Measurements from ENCODE around the gene NR2C2.

The NR2C2 gene

DNA sequence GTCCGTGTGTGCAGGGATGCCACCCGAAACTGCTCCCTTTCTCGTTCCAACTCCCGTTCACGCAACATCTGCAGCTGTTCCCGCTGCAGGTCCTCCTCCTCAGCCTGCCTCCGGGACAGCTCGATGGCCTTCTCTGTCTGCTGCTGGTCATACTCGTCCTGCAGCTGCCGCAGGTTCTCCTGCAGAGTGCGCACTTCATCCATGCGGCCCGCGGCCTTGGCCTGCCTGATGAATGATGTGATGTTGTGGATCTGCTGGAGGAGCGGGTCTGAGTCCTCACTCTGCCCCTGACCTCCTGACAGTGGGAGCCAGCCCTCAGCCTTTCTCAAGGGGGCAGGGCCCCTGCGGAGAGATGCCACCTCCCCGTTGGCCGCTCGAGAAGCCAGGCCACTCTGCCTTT lies 127.1 kb downstream of the NR2C2 start:
- DNase-seq (ENCODE audit: low read depth): no peak
- TF ChIP-seq CTCF (IDR thresholded peaks at IDR 0.05; ENCODE audit: low read depth, low read length) (no peak), POLR2A (IDR thresholded peaks at IDR 0.05; ENCODE audit: extremely low read depth, insufficient read length) (no peak)
- no peak overlapping the region for H3K4me3 ChIP-seq (ENCODE audit: low read depth, low read length)

DNA sequence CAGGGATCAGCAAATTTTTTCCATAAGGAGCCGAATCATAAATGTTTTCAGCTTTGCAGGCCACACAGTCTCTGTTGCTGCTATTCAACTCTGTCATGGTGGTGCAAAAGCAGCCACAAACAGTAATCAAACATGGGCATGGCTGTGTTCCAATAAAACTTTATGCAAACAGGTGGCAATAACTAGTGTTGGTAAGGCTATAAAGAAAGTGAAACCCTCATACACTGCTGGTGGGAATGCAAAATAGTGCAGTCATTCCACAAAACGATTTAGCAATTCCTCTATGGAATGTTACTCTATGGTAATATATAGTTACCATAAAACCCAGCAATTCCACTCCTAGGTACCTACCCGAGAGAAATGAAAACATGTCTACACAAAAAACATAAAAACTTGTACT lies 131.7 kb downstream of the NR2C2 start:
- TF ChIP-seq POLR2A (IDR thresholded peaks at IDR 0.05; ENCODE audit: extremely low read depth, insufficient read length) (no peak), CTCF (IDR thresholded peaks at IDR 0.05; ENCODE audit: low read depth, low read length) (no peak), MYC (IDR thresholded peaks at IDR 0.05; ENCODE audit: low read depth, low read length) (no peak)
- TF ChIP-seq, protein P1, sequence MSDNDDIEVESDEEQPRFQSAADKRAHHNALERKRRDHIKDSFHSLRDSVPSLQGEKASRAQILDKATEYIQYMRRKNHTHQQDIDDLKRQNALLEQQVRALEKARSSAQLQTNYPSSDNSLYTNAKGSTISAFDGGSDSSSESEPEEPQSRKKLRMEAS (IDR thresholded peaks at IDR 0.05; ENCODE audit: low read depth, low read length): no peak
- no peak for DNase-seq (ENCODE audit: low read depth)
- H3K4me3 ChIP-seq (ENCODE audit: low read depth, low read length): no peak overlapping the region

DNA sequence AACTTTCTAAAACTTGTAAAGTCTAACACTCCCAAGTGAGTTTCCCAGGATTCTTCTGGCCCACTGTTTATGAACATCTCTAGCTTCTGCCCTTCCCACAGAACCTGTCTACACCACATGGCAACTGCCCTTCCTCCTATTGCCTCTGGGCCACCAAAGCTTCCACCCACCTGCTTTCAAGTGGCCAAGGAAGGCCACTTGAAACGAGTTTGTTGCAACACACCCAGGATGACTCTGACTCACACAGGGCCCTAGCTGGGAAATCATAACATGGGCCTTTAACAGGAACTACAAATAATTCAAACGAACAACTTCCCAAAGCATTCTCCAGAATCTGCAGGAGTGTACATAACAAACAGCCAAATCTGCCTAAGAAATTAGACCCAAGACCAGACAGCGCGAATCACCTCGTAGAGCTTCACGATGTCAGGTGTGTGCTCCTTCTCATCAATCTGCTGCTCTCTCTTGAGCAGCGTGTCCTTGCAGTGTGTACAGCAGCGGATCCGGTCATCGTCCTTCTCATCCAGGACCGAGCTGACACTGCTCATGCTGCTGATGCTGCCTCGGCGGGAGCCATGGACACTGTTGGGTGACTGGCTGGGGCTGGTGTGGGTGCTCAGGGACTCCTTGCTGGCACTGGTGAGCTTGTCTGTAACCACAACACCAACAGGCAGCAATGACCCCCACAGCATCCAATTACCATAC lies 134.7 kb downstream of the NR2C2 start:
- peak; percentile 65 for DNase-seq (ENCODE audit: low read depth)
- TF ChIP-seq MYC (IDR thresholded peaks at IDR 0.05; ENCODE audit: low read depth, low read length) (no peak), POLR2A (IDR thresholded peaks at IDR 0.05; ENCODE audit: extremely low read depth, insufficient read length) (no peak)
- TF ChIP-seq, protein P1 (IDR thresholded peaks at IDR 0.05; ENCODE audit: low read depth, low read length): peak; percentile 55
- H3K4me3 ChIP-seq (ENCODE audit: low read depth, low read length): no peak overlapping the region

DNA sequence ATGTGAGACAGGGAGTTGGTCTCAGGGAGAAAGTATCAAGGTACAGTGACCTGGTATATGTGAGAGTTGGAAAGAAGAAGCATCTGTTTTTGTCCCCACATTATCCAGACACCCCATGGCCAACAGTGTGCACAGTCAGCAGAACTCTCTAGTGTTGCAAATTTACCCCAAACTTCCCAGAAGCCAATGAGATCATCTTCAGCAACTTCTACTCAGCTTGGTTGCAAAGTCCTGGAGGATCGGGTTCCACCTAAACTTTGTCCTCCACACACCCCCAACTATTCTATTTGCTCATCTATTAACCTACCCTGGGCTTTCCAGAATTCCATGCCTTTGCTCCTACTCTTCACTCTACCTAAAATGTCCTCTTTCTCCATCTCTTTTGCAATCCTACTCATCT lies 135.9 kb downstream of the NR2C2 start:
- no peak overlapping the region for H3K4me3 ChIP-seq (ENCODE audit: low read depth, low read length)
- TF ChIP-seq, protein P1 (IDR thresholded peaks at IDR 0.05; ENCODE audit: low read depth, low read length): no peak
- no peak for TF ChIP-seq POLR2A (IDR thresholded peaks at IDR 0.05; ENCODE audit: extremely low read depth, insufficient read length)
- TF ChIP-seq CTCF (IDR thresholded peaks at IDR 0.05; ENCODE audit: low read depth, low read length): no peak
- TF ChIP-seq MYC (IDR thresholded peaks at IDR 0.05; ENCODE audit: low read depth, low read length): no peak
- no peak for DNase-seq (ENCODE audit: low read depth)

GRCh38 chr3:15086263-15086662 lies 138.9 kb downstream of the NR2C2 start:
- no peak for TF ChIP-seq CTCF (IDR thresholded peaks at IDR 0.05; ENCODE audit: low read depth, low read length)
- no peak for TF ChIP-seq MYC (IDR thresholded peaks at IDR 0.05; ENCODE audit: low read depth, low read length)
- TF ChIP-seq, protein P1 (IDR thresholded peaks at IDR 0.05; ENCODE audit: low read depth, low read length): no peak
- TF ChIP-seq POLR2A (IDR thresholded peaks at IDR 0.05; ENCODE audit: extremely low read depth, insufficient read length): no peak
- no peak for DNase-seq (ENCODE audit: low read depth)
- H3K4me3 ChIP-seq (ENCODE audit: low read depth, low read length): no peak overlapping the region

GRCh38 chr3:15086699-15087098 lies 139.3 kb downstream of the NR2C2 start:
- no peak for DNase-seq (ENCODE audit: low read depth)
- H3K4me3 ChIP-seq (ENCODE audit: low read depth, low read length): no peak overlapping the region
- no peak for TF ChIP-seq MYC (IDR thresholded peaks at IDR 0.05; ENCODE audit: low read depth, low read length)
- TF ChIP-seq, protein P1 (IDR thresholded peaks at IDR 0.05; ENCODE audit: low read depth, low read length): no peak
- no peak for TF ChIP-seq CTCF (IDR thresholded peaks at IDR 0.05; ENCODE audit: low read depth, low read length)
- no peak for TF ChIP-seq POLR2A (IDR thresholded peaks at IDR 0.05; ENCODE audit: extremely low read depth, insufficient read length)

All from NB4 (cell line).